H9 (cell line): ENCODE data around the gene TEX51. TPM values are rescaled to one million over a fixed set of nuclear protein-coding genes. Genes with fewer than 3 reads are reported as not detected.

Source experiments
- DNase-seq: peaks from one replicate; pipeline ENCODE4 v3.0.0-alpha.2; 2017
- H2AFZ ChIP-seq: one replicate; pipeline ENCODE4 v1.6.1; 2013; ENCODE audit warnings: mild to moderate bottlenecking, low read length, control low read depth, moderate library complexity
- H2AK5ac ChIP-seq: 2 replicates; pipeline ENCODE4 v1.6.1; 2013; ENCODE audit warnings: low read length, control low read depth, mixed read lengths; ENCODE audit not compliant: insufficient read length
- H2BK120ac ChIP-seq: one replicate; pipeline ENCODE4 v1.6.1; 2013; ENCODE audit warnings: low read depth, mild to moderate bottlenecking, low read length, control low read depth, inconsistent platforms; ENCODE audit not compliant: poor library complexity, severe bottlenecking
- H2BK12ac ChIP-seq: 2 replicates; pipeline ENCODE4 v1.6.1; 2013; ENCODE audit warnings: low read length, control low read depth, mixed read lengths, low read depth; ENCODE audit not compliant: insufficient read length
- H2BK15ac ChIP-seq: 2 replicates; pipeline ENCODE4 v1.6.1; 2013; ENCODE audit warnings: low read depth, low read length, control low read depth
- H2BK20ac ChIP-seq: one replicate; pipeline ENCODE4 v1.6.1; 2013; ENCODE audit warnings: low read depth, mild to moderate bottlenecking, low read length, control low read depth, inconsistent platforms; ENCODE audit not compliant: poor library complexity, severe bottlenecking
- H2BK5ac ChIP-seq: 2 replicates; pipeline ENCODE4 v1.6.1; 2013; ENCODE audit warnings: low read length, control low read depth, mixed read lengths; ENCODE audit not compliant: insufficient read length
- H3K14ac ChIP-seq: 2 replicates; pipeline ENCODE4 v1.6.1; 2013; ENCODE audit warnings: low read length, control low read depth; ENCODE audit not compliant: insufficient read depth
- H3K18ac ChIP-seq: 2 replicates; pipeline ENCODE4 v1.6.1; 2013; ENCODE audit warnings: low read depth, mild to moderate bottlenecking, mixed read lengths, low read length, control low read depth; ENCODE audit not compliant: insufficient read length
- H3K23ac ChIP-seq: 2 replicates; pipeline ENCODE4 v1.6.1; 2013; ENCODE audit warnings: low read length, control low read depth, mixed read lengths, low read depth; ENCODE audit not compliant: insufficient read length
- H3K23me2 ChIP-seq: 2 replicates; pipeline ENCODE4 v1.6.1; 2013; ENCODE audit warnings: low read depth, mild to moderate bottlenecking, mixed read lengths, low read length, control low read depth; ENCODE audit not compliant: insufficient read length, poor library complexity, severe bottlenecking
- H3K27ac ChIP-seq: 2 replicates; pipeline ENCODE4 v1.5.1; 2013; ENCODE audit warnings: low read length, control low read depth, mixed read lengths, low read depth; ENCODE audit not compliant: insufficient read length
- H3K27me3 ChIP-seq: 2 replicates; pipeline ENCODE4 v1.6.1; 2013; ENCODE audit warnings: low read length, control low read depth, inconsistent platforms; ENCODE audit not compliant: insufficient read depth
- H3K4ac ChIP-seq: 2 replicates; pipeline ENCODE4 v1.6.1; 2013; ENCODE audit warnings: low read depth, mild to moderate bottlenecking, control low read depth, inconsistent platforms, low read length, moderate library complexity
- H3K4me1 ChIP-seq: 2 replicates; pipeline ENCODE4 v1.6.1; 2013; ENCODE audit warnings: low read length, control low read depth, inconsistent platforms; ENCODE audit not compliant: insufficient read depth
- H3K4me2 ChIP-seq: 2 replicates; pipeline ENCODE4 v1.6.1; 2013; ENCODE audit warnings: low read length, control low read depth, mixed read lengths; ENCODE audit not compliant: insufficient read length, insufficient read depth
- H3K56ac ChIP-seq: 2 replicates; pipeline ENCODE4 v1.6.1; 2013; ENCODE audit warnings: low read depth, mild to moderate bottlenecking, mixed read lengths, low read length, control low read depth; ENCODE audit not compliant: insufficient read length
- H3K79me1 ChIP-seq: 2 replicates; pipeline ENCODE4 v1.6.1; 2013; ENCODE audit warnings: low read depth, mild to moderate bottlenecking, moderate library complexity, low read length, control low read depth, inconsistent platforms; ENCODE audit not compliant: insufficient read depth, poor library complexity, severe bottlenecking
- H3K79me2 ChIP-seq: 2 replicates; pipeline ENCODE4 v1.6.1; 2013; ENCODE audit warnings: low read length, control low read depth, inconsistent platforms; ENCODE audit not compliant: insufficient read depth
- H3K9ac ChIP-seq: 2 replicates; pipeline ENCODE4 v1.6.1; 2013; ENCODE audit warnings: low read length, control low read depth, mixed read lengths; ENCODE audit not compliant: insufficient read length; ENCODE audit errors: extremely low read depth
- H3K9me3 ChIP-seq: one replicate; pipeline ENCODE4 v1.6.1; 2013; ENCODE audit warnings: low read depth, low read length, inconsistent platforms; ENCODE audit not compliant: control insufficient read depth
- H3T11ph ChIP-seq: one replicate; pipeline ENCODE4 v1.6.1; 2013; ENCODE audit warnings: mild to moderate bottlenecking, low read length, control low read depth, inconsistent platforms
- H4K20me1 ChIP-seq: one replicate; pipeline ENCODE4 v1.6.1; 2013; ENCODE audit not compliant: control insufficient read depth, insufficient read length, insufficient read depth
- H4K5ac ChIP-seq: 2 replicates; pipeline ENCODE4 v1.6.1; 2013; ENCODE audit warnings: low read depth, mild to moderate bottlenecking, mixed read lengths, low read length, control low read depth; ENCODE audit not compliant: insufficient read length
- H4K8ac ChIP-seq: replicated peaks from 2 replicates; pipeline ENCODE4 v1.6.1; 2013; ENCODE audit warnings: low read length, control low read depth, mixed read lengths, low read depth; ENCODE audit not compliant: insufficient read length
- H4K91ac ChIP-seq: 2 replicates; pipeline ENCODE4 v1.6.1; 2013; ENCODE audit warnings: low read depth, mild to moderate bottlenecking, moderate library complexity, mixed read lengths, low read length, control low read depth; ENCODE audit not compliant: insufficient read length
- H3K27ac Mint-ChIP-seq, 3 experiments: 2 replicates in 2 of 3; 3 replicates in 1 of 3; pipeline ENCODE4 v1.8.0; 2020 to 2021; ENCODE audit warnings: mixed read lengths in 3 of 3, mild to moderate bottlenecking in 1 of 3, moderate library complexity in 1 of 3
- H3K27me3 Mint-ChIP-seq: 2 replicates; pipeline ENCODE4 v1.8.0; 2021; ENCODE audit warnings: low read depth, mild to moderate bottlenecking, moderate library complexity, mixed read lengths
- H3K36me3 Mint-ChIP-seq, 3 experiments: 2 replicates in 2 of 3; 3 replicates in 1 of 3; pipeline ENCODE4 v1.8.0; 2020 to 2021; ENCODE audit warnings: low read depth in 3 of 3, mixed read lengths in 3 of 3; ENCODE audit not compliant: insufficient read depth in 1 of 3
- H3K4me1 Mint-ChIP-seq, 2 experiments: 2 replicates each; pipeline ENCODE4 v1.8.0; 2020; ENCODE audit warnings: mixed read lengths in 2 of 2
- H3K4me3 Mint-ChIP-seq, 2 experiments: 2 replicates in 1 of 2; 3 replicates in 1 of 2; pipeline ENCODE4 v1.8.0; 2020 to 2021; ENCODE audit warnings: mild to moderate bottlenecking in 2 of 2, mixed read lengths in 2 of 2, moderate library complexity in 1 of 2
- H3K9me3 Mint-ChIP-seq, 2 experiments: 2 replicates in 1 of 2; 3 replicates in 1 of 2; pipeline ENCODE4 v1.8.0; 2020; ENCODE audit warnings: mild to moderate bottlenecking in 2 of 2, mixed read lengths in 2 of 2, moderate library complexity in 1 of 2
- CTCF ChIP-seq: fragments of 200-600 bp; sonication (generic); conservative IDR thresholded peaks from 3 replicates; pipeline ENCODE4 v1.8.0; 2021; ENCODE audit warnings: antibody characterized with exemption, mild to moderate bottlenecking
- WGBS: extraction: QIAGEN DNeasy Blood & Tissue Kit; methylation state at CpG from one replicate; pipeline ENCODE4 v1.1.7; 2013; ENCODE audit warnings: missing lambda C conversion rate, low lambda C conversion rate, mixed read lengths; ENCODE audit not compliant: insufficient read length; ENCODE audit errors: extremely low coverage; 5-methylcytosine and 5-hydroxymethylcytosine counted together
- long read RNA-seq: library from polyadenylated mRNA; unstranded; transcript quantifications from one replicate; pipeline ENCODE4 v2.0.0, GENCODE V29; 2020
- total RNA-seq: library from RNA; stranded (reverse); gene quantifications from 2 replicates; pipeline ENCODE4 v1.2.1, GENCODE V29; 2021

Gene TEX51
- not detected in 2 replicates for total RNA-seq
- long read RNA-seq = 0 reads

GRCh38 chr2:126898636-126899035, at the start of gene TEX51:
TEX51 (plus strand) TSS chr2:126898890; CDS start chr2:126898919, 29 bp downstream.
- H3K9ac ChIP-seq = no peak within 1 kb of the TSS
- no peak within 1 kb of the TSS for H3K4me2 ChIP-seq
- H3K23me2 ChIP-seq = no peaks in the 10 kb centered on the region
- H2BK15ac ChIP-seq = no peak within 1 kb of the TSS
- H3K27me3 ChIP-seq = no peaks in the 10 kb centered on the region
- H3K79me1 ChIP-seq = no peaks in the 10 kb centered on the region
- H2AFZ ChIP-seq = no peak within 1 kb of the TSS
- no peak within 1 kb of the TSS for H2BK120ac ChIP-seq
- H2BK5ac ChIP-seq = no peak within 1 kb of the TSS
- no peaks in the 10 kb centered on the region for H3K9me3 ChIP-seq
- H4K91ac ChIP-seq = no peak within 1 kb of the TSS
- TF ChIP-seq CTCF = no peak
- no peak within 1 kb of the TSS for H3K27ac ChIP-seq
- H3K4me1 ChIP-seq = no peaks in the 10 kb centered on the region
- DNase-seq = peak; percentile 12
- no peak within 1 kb of the TSS for H3T11ph ChIP-seq
- no peaks in the 10 kb centered on the region for H4K20me1 ChIP-seq
- peaks cover 20% of the 10 kb centered on the region for H3K27me3 Mint-ChIP-seq
- H3K27ac Mint-ChIP-seq = no peak within 1 kb of the TSS; a peak in 1 of 7 replicates
- H3K4me3 Mint-ChIP-seq = no peak within 1 kb of the TSS
- no peak within 1 kb of the TSS for H3K23ac ChIP-seq
- no peak within 1 kb of the TSS for H3K56ac ChIP-seq
- no peak within 1 kb of the TSS for H3K4ac ChIP-seq
- no peak within 1 kb of the TSS for H2AK5ac ChIP-seq
- peaks cover 7 to 13% of the 10 kb centered on the region in 2 experiments for H3K4me1 Mint-ChIP-seq
- H3K18ac ChIP-seq = no peak within 1 kb of the TSS
- peaks cover 8 to 16% of the 10 kb centered on the region in 2 experiments for H3K9me3 Mint-ChIP-seq
- H4K8ac ChIP-seq = no peak within 1 kb of the TSS
- no peak within 1 kb of the TSS for H3K14ac ChIP-seq
- no CpG with 5 or more reads among the region's 5 CpGs for WGBS
- no peaks in the 10 kb centered on the region for H3K79me2 ChIP-seq
- H3K36me3 Mint-ChIP-seq = peaks cover 0 to 9% (median 0%) of the 10 kb centered on the region in 3 experiments; a peak in 1 of 7 replicates
- no peak within 1 kb of the TSS for H4K5ac ChIP-seq
- no peak within 1 kb of the TSS for H2BK20ac ChIP-seq
- no peak within 1 kb of the TSS for H2BK12ac ChIP-seq
